Stimulated activated CD4-positive, alpha-beta T cell treated with anti-CD3 and anti-CD28 coated beads, Interleukin-1b, Interleukin-23, amount 100 ng/mL, for 1 hour (primary cell): ENCODE data around the gene PHEX.

Experiments
- DNase-seq, 2 donors: peaks; one replicate each; pipeline ENCODE4 v3.0.0-alpha.2; 2020; ENCODE audit warnings: low read depth in 2 of 2

The PHEX gene

GRCh38 chrX:22032084-22032483 is at the start of gene PHEX:
Gene PHEX, plus strand, starts transcription at chrX:22032325. Its CDS starts 681 bp downstream, at chrX:22033006.
- no peak for DNase-seq

- DNase-seq: peak; percentile 4 to 32
These were observed 46.8 kb upstream of the PHEX start for GRCh38 chrX:21985332-21985777.

GRCh38 chrX:21986596-21986995 is 45.5 kb upstream of the PHEX start:
- DNase-seq: no peak

- no peak for DNase-seq
These were observed 42.7 kb upstream of the PHEX start for GRCh38 chrX:21989384-21989783.

GRCh38 chrX:21990832-21991231 is 41.3 kb upstream of the PHEX start:
- DNase-seq: no peak

GRCh38 chrX:21991504-21991903 is 40.6 kb upstream of the PHEX start:
- no peak for DNase-seq

GRCh38 chrX:21993265-21993664 is 38.9 kb upstream of the PHEX start:
- DNase-seq: no peak

- no peak for DNase-seq
These were observed 35.2 kb upstream of the PHEX start for GRCh38 chrX:21996872-21997455.

- no peak for DNase-seq
These were observed 34.1 kb upstream of the PHEX start for GRCh38 chrX:21998037-21998436.

GRCh38 chrX:22004866-22005265 is 27.3 kb upstream of the PHEX start:
- DNase-seq: no peak

GRCh38 chrX:22012051-22012450 is 20.1 kb upstream of the PHEX start:
- no peak for DNase-seq

GRCh38 chrX:22012931-22013330 is 19.2 kb upstream of the PHEX start:
- no peak for DNase-seq

- no peak for DNase-seq
These were observed 16.9 kb upstream of the PHEX start for GRCh38 chrX:22015139-22015750.

- no peak for DNase-seq
These were observed 10.3 kb upstream of the PHEX start for GRCh38 chrX:22021751-22022324.

- no peak for DNase-seq
These were observed 7.5 kb upstream of the PHEX start for GRCh38 chrX:22024577-22024976.

- DNase-seq: no peak
These were observed 6.4 kb upstream of the PHEX start for GRCh38 chrX:22025751-22026150.

- no peak for DNase-seq
These were observed 5.4 kb upstream of the PHEX start for GRCh38 chrX:22026731-22027130.

GRCh38 chrX:22032506-22032905 is 381 bp downstream of the PHEX start:
- DNase-seq: no peak

- no peak for DNase-seq
These were observed 1.7 kb downstream of the PHEX start for GRCh38 chrX:22033818-22034217.

- no peak for DNase-seq
These were observed 3.1 kb downstream of the PHEX start for GRCh38 chrX:22035236-22035635.

GRCh38 chrX:22037225-22037624 is 5.1 kb downstream of the PHEX start:
- no peak for DNase-seq

GRCh38 chrX:22037911-22038537 is 5.9 kb downstream of the PHEX start:
- DNase-seq: no peak

- DNase-seq: no peak
These were observed 7.4 kb downstream of the PHEX start for GRCh38 chrX:22039541-22039940.
